HG02610 (cell line): ENCODE results near the gene ORAI3.

ENCODE experiments used
- ATAC-seq: cut with Tn5 transposase; IDR thresholded peaks from one replicate; pipeline ENCODE4 v1.9.1; 2021; ENCODE audit warnings: mild to moderate bottlenecking, moderate library complexity; ENCODE audit not compliant: unreplicated experiment

Gene ORAI3

DNA sequence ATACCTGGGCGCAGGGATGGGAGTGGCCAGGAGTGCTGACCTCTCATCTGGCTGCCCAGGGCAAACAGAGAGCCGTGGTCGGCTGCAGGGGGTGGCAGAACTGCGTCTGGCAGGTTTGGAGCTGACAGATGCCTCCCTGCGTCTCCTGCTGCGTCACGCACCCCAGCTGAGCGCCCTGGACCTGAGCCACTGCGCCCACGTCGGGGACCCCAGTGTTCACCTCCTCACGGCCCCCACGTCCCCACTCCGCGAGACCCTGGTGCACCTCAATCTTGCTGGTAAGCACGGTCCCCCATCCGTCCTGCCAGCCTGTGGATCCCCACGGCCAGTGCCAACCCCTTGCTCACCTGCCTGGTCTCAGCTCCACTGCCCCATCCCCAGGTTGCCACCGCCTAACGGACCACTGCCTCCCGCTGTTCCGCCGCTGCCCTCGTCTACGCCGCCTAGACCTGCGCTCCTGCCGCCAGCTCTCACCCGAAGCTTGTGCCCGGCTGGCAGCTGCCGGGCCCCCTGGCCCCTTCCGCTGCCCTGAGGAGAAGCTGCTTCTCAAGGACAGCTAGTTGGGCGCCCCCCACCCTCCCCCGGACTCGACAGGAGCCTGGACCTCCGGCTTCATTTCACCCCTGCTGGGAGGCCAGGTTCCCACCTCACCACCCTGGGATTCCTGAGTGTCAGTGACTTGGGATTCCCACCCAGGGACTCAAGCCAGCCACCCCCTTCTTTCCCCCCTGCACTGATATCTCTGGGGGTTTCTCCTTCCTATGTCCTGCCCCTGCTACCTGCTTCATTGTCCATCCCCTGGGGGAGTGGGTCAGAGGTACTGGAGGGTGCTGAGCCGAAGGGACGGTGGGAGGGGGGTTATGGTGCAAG, 2.0 kb upstream of the ORAI3 start:
- no peak for ATAC-seq

DNA sequence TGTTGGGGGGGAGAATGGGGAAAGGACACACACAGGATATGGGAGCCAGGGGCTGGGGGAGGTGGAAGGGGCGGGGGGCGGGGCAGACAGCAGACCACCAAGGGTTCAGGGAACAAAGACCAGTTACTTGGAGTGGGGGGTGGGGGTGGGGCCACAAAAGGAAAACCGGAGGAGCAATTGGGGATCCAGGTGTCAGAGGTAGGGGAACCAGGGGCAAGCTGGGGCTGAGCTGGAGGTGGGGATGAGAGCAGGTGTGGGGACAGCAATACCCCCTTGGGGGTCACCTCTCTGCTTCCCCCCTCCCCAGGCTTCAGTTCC, 1.4 kb upstream of the ORAI3 start:
- ATAC-seq, result no peak

DNA sequence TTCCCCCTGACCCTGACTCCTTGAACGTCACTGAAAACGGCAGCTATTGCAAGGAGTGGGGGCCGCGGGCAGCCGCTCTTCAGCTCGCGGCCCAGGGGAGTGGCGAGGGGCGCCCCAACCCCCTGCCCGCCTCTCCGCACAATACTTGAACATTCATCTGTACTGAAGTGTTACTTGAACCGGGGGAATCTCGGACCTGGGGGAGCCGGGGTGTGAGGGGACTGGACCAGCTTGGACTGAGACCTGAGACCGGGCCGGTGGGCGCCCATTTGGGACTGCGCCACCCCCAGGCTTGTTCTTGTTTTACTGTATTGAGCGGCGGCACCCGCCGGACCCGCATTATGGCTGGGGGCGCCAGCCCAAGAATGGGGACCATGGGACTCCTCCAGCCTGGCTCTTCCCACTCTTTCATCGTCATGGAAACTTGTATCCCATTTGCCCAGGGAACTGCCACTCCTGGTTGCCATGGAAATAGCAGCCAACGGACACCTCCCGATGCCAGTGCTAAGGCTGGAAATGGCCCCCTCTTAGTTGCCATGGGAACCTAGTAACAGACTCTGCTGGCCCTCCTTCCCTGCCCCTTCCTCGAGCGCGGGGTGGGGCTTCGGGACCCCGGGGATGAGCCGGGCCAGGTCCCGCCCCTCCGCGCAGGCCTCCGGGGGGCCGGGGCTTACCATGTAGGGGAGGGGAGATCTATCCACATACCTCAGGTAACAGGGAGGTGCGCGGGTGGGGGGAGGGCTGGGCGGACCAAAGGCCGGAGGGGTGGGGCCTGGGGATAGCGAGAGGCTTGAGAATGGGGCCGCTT, 805 bp upstream of the ORAI3 start:
- ATAC-seq, result peak; percentile 7

DNA sequence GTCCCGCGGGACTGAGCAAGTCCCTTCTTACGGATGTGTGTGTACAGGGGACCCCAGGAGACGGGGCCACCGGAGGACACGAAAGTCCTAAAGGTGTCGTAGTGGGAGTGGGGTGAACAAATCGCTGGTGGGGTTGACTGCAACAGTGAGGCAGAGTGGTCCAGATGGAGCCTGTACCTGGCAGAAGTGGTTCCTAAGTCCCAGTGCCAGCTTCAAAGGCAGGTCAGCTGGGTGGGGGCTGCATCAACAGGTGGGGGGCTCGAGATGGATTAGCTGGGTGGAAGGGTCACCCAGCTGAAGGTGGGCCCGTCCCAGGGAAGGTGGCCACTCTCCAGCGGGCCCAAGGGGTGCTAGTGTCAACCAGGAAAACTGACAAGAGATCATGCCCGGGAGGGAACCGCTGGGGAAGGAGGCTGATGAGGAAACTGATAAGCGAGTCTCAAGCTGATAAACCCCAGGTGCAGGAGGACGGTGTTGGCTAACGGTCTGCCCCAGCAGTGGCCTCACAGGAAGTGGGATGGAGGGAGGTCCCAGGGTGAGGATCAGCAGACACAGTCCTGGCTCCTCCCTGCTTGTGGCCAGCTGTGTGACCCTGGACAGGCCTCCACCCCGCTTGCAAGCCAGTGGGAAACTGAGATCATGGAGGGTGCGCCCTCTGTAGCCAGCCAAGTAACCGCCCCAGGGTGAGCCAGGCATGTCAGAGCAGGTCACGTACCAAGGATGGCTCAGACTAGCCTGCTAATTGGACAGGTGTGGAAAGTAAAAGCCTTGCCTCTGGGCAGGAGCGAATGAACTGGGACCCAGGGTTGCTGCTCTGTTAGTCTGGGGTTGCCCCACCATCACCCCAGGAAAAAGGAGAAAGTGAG, 1.0 kb downstream of the ORAI3 start:
- ATAC-seq, result no peak

DNA sequence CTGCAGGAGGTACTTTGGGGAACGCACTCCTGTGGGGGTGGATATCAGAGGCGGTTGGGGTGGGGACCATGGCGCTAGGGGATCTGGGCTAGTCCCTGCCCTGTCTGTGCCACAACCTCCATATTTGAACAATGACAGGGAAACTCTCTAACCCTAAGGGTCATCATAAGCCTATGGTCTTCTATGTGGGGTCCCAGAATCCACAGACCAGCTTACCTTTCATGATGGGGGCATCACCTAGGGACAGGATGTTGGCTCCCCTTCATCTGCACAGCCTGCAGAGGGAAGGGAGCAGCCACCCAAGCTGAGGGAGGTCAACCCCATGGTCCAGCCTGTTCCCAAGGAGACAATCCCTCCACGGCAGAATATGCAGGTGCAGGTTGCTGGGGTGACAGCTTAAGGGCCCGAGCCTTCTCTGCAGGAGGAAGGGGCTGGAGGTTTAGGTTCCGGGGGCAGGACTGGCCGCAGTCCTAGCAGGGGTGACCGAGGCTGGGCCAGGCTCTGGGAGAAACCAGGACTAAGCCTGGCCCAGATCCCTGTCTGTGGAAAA, 1.7 kb downstream of the ORAI3 start:
- no peak for ATAC-seq

DNA sequence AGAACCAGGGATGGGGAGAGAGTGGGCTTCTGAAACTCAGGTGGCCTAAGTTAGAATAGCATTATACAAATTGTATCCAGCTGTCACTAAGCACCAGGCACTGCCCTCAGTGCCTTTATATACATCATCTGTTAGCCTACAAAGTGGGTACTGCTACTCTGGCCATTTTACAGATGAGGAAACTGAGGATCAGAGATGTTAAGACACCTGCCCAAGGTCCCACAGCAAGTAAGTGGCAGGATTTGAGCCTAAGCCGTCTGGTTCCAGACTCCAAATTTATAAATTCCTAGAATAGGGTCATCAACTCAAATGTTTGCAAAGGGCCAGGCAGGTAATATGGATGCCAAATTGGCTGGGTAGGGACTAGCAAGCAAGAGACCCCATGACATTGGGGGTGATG, 2.3 kb downstream of the ORAI3 start:
- no peak for ATAC-seq

DNA sequence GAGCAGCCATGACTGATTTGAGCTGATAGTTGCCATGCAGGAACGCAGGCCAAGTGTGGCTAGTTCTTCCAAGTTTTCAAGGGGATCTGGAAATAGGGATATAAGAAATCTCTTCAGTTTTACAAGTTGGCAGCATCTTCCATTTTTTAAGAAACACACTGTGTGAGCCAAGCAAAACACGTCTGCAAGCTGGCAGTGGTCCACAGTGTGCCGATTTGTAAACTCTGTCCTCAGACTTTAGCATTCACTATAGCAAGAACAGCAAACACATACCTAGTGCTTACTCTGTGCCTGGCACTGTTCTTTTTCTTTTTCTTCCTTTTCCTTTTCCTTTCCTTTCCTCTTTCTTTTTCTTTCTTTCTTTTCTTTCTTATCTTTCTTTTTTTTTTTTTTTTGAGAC, 2.9 kb downstream of the ORAI3 start:
- ATAC-seq, result no peak

DNA sequence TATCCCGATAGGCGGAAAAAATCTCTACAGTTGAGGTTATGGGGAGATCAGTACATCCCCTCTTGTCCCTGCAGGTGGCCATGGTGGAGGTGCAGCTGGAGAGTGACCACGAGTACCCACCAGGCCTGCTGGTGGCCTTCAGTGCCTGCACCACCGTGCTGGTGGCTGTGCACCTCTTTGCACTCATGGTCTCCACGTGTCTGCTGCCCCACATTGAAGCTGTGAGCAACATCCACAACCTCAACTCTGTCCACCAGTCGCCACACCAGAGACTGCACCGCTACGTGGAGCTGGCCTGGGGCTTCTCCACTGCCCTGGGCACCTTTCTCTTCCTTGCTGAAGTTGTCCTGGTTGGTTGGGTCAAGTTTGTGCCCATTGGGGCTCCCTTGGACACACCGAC, 4.2 kb downstream of the ORAI3 start:
- ATAC-seq, result no peak

DNA sequence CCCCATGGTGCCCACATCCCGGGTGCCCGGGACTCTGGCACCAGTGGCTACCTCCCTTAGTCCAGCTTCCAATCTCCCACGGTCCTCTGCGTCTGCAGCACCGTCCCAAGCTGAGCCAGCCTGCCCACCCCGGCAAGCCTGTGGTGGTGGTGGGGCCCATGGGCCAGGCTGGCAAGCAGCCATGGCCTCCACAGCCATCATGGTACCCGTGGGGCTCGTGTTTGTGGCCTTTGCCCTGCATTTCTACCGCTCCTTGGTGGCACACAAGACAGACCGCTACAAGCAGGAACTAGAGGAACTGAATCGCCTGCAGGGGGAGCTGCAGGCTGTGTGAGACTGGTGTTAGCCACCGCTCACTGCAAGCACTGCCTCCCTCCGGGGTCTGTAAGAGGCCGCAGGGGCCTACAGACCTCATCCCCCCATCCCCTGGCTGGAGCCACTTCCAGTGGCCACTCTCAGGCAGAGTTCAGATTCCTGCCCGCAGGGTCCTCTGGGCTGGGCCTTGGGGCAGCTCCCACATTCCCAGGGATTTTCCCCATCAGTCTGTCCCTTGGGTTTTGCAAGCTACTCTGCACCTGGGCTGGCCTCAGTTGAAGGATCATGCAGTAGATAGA, 4.8 kb downstream of the ORAI3 start:
- no peak for ATAC-seq

DNA sequence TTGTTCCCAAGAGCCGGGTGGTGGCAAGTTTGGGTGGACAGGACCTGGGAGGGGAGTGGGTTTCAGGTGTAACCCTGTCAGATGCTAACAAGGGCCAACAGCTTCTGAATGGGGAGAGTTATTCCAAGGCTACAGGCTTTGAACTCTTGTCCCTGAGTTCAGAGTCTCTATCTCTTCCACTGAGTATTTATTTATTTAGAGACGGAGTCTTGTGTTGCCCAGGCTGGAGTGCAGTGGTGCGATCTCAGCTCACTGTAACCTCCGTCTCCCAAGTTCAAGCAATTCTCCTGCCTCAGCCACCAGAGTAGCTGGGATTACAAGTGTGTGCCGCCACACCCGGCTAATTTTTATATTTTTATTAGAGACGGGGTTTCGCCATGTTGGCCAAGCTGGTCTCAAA, 6.1 kb downstream of the ORAI3 start:
- no peak for ATAC-seq

DNA sequence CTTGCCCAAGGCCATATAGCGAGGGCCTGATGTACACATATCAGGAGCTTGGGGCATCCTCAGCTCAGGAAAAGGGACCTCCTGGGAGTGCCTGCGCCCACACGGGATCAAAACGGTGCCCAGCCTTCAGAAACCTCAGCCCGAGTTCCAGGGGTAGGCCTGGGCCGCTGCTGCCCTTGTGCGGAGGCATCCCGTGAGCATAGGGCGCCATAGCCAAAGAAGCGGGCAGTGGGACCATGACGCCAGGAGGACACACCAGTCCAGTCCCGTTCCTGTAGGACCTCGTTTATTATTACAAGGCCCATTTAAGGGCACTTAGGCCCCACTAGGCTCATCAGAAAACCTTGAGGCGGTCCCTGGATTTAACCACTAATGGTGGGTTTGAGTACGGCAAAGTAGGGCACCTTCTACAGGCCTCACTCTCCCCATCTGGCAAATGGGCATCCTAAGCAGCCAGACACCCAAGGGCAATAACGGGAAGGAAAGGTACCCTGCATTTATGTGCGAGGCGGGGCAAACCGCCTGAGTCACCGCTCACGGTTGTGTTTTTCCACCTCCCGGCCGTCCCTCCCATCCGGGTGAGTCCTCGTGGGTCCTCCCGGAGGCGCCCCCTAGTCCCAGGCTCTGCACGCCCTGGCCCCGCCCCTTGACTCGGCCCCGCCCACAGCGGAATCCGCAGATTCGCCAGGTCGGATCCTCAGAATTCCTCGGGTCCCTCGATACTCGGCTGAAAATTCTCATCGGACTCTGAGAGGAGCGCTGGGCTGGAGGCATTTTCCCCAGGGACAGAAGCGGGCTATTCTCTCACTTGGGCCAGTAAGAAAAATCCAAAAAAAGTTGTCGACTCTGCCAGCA, 8.0 kb downstream of the ORAI3 start:
- peak; percentile 46 for ATAC-seq

DNA sequence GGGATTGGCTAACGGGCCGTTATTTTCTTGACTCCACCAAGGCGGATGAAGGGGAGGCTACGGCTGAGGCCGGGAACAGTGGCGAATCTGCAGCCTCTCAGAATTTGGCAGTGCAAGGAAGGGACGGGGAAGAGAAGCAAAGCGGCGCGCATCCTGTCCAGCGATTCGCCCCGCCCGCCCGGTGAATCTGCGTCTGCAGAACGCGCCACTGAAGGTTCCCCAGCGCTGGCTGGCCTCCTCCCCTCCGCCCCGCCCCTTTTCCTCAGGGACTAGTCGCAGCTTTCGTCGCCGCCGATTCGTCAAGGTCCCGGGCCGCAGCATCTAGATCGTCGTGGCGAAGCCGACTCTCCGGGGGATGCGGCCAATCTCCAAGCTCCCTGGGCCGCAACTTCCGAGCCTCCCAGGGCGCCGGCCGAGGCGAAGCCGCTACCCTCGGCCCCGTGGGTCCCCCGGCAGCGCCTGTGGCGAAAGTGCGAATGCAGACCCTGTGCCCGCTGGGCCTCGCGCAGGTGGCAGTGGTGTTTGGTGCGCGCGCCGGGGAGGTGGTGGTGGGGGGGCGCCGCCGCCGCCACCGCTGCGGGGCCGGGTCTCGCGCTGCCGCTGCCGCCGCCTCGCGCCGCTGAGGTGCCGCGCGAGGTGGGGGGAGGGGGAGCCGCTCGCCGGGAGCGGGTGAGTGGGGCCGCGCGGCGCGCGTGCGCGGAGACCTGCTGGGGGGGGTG, 8.7 kb downstream of the ORAI3 start, which contains the start of gene SETD1A:
SETD1A (plus strand) TSS at position 299 of the 719 bp plus-strand sequence. CDS start 978 bp downstream, outside the sequence.
- ATAC-seq, result peak; percentile 75

DNA sequence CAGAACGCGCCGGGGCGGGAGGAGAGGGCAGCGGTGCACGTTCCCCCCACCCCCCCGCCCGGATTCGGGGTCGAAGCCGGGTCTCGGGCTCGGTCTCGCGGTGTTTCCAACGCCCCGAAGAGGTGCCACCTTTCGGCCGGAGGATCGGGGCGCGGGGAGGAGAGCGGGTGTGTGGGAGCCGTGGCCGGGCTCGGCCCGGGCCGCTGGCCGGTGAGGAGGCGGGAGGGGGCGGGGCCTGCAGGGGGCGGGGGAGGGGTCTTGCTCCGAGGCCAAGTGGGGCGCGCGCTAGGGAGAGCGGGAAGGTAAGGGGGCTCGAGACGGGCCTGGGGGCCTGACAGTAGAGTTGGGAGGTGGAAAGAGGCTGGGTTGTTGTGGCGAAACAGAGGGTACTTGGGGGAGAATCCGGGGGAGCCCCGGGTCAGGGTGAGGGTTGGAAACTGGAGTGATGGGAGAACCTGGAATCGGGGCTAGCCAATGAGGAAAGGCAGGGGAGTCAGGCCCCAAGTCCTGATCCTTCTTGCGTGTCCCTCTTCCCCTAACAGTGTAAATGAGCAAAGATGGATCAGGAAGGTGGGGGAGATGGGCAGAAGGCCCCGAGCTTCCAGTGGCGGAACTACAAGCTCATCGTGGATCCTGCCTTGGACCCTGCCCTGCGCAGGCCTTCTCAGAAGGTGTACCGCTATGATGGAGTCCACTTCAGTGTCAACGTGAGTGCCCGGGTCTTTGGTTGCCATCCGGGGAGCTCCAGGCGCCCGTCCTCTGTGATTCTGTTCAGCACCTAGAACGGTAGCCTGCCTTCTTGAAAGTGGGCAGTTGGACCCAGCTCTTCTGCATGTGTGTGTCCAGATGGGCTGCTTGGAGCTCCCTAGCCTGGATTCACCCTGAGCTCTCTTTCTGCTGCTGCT, 9.6 kb downstream of the ORAI3 start:
- peak; percentile 16 for ATAC-seq

DNA sequence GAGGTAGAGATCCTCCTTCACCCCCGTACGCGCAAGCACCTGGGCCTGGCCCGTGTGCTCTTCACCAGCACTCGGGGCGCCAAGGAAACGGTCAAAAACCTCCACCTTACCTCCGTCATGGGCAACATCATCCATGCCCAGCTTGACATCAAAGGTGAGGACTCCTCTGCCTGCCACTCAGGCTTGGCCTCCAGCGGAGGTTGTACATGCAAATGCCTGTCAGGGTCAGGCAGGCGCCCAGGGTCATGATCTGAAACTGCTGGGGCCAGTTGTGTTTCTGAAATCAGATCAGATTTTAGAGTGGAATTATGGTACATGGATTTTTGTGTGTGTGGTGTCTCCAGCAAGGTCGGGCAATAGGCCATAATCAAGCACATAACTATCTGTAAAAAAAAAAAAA, 12.5 kb downstream of the ORAI3 start:
- no peak for ATAC-seq

DNA sequence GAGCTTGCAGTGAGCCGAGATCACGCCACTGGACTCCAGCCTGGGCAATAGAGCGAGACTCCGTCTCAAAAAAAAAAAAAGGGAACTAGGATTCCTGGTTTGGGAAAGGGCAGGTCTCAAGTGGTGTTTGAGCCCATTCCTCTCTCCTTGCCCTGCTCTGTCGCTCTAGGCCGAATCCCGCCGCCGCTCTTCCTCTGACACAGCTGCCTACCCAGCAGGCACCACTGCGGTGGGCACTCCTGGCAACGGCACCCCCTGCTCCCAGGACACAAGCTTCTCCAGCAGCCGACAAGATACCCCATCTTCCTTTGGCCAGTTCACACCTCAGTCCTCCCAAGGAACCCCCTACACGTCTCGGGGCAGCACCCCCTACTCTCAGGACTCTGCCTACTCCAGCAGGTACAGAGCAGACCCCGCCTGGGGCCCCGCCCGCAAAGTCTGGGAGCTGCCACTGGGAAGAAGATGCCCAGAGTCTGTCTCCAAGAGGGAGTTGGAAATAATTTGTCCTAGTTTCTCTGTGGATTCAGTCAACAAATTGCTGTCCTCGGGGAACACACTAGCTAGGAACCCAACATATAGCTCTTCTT, 15.2 kb downstream of the ORAI3 start:
- ATAC-seq, result no peak

DNA sequence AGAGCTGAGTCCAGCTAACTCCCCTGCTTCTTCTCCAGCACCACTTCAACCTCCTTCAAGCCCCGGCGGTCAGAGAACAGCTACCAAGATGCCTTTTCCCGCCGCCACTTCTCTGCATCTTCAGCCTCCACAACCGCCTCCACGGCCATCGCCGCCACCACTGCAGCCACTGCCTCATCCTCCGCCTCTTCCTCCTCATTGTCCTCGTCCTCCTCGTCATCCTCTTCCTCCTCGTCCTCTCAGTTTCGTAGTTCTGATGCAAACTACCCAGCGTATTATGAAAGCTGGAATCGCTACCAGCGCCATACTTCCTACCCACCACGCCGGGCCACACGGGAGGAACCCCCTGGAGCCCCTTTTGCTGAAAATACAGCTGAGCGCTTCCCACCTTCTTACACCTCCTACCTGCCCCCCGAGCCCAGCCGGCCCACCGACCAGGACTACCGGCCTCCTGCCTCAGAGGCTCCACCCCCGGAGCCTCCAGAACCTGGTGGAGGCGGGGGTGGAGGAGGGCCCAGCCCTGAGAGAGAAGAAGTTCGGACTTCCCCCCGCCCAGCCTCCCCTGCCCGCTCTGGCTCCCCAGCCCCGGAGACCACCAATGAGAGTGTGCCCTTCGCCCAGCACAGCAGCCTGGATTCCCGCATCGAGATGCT, 15.8 kb downstream of the ORAI3 start:
- no peak for ATAC-seq

DNA sequence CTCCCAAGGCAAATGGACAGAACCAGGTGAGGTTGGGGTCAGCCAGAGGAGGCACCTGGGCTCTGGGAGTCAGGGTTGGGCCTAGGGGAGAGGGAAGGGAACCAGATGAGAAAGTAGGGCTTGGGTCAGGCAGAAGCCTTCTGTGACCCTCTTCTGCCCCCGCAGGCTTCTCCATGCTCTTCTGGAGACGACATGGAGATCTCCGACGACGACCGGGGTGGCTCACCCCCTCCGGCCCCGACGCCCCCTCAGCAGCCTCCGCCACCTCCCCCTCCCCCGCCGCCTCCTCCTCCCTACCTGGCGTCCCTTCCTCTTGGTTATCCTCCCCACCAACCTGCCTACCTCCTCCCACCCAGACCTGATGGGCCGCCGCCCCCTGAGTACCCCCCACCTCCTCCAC, 16.6 kb downstream of the ORAI3 start:
- no peak for ATAC-seq
